ENCODE results near the gene ANXA6.

- no peak for TF ChIP-seq CTCF (conservative IDR thresholded peaks at IDR 0.05; ENCODE audit: low read depth, low read length)
- TF ChIP-seq EZH2 (IDR thresholded peaks at IDR 0.05; ENCODE audit: borderline replicate concordance, low read depth, low read length, poor library complexity, severe bottlenecking), result no peak
Measured at GRCh38 chr5:151168602-151169344, 11.2 kb upstream of the ANXA6 start.

Data from A673 (cell line).